ENCODE results near the gene CCDC60. TPM values are rescaled to one million over a fixed set of nuclear protein-coding genes. Genes with fewer than 3 reads are reported as not detected.

CCDC60 gene
- total RNA-seq, 4 donors from 2014 or later: 1.6 TPM; not detected in 3

GRCh38 chr12:119576118-119576810 is 241.7 kb downstream of the CCDC60 start:
- DNase-seq: no peak
- H3K27me3 ChIP-seq: no peaks in the 10 kb centered on the region
- TF ChIP-seq POLR2A (IDR thresholded peaks at IDR 0.05) (no peak), CTCF (IDR thresholded peaks at IDR 0.05) (no peak)
- H3K9me3 ChIP-seq: no peaks in the 10 kb centered on the region
- no peak overlapping the region for H3K27ac ChIP-seq
- no peak overlapping the region for H3K4me3 ChIP-seq
- no peaks in the 10 kb centered on the region for H3K4me1 ChIP-seq
- no peaks in the 10 kb centered on the region for H3K36me3 ChIP-seq

- no peaks in the 10 kb centered on the region for H3K27me3 ChIP-seq
- H3K27ac ChIP-seq: no peak overlapping the region
- TF ChIP-seq POLR2A (IDR thresholded peaks at IDR 0.05): no peak
- no peak for TF ChIP-seq CTCF (IDR thresholded peaks at IDR 0.05)
- H3K4me3 ChIP-seq: no peak overlapping the region
- H3K9me3 ChIP-seq: no peaks in the 10 kb centered on the region
- H3K4me1 ChIP-seq: no peaks in the 10 kb centered on the region
- no peak for DNase-seq
- no peaks in the 10 kb centered on the region for H3K36me3 ChIP-seq
Measured at GRCh38 chr12:119576915-119577314, 242.4 kb downstream of the CCDC60 start.

DNA sequence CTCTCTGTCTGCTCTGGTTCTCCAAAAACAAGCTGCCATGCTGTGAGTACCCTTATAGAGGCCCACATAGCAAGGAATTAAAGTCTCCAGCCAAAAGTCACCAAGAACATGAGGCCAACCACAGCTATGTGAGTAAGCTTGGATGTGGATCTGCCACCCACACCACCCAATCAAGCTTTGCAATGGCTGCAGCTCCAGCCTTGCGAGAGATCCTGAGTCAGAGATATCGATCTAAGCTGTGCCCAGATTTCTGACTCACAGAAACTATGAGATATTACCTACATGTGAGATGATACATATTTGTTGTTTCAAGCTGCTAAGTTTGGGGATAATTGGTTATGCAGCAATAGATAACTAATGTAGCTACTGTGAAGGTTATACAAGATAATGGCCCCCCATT is 243.6 kb downstream of the CCDC60 start:
- no peak for DNase-seq
- no peak for TF ChIP-seq POLR2A (IDR thresholded peaks at IDR 0.05)
- TF ChIP-seq CTCF (IDR thresholded peaks at IDR 0.05): no peak
- Histone ChIP-seq H3K4me1 (no peaks in the 10 kb centered on the region), H3K27ac (no peak overlapping the region), H3K9me3 (no peaks in the 10 kb centered on the region), H3K4me3 (no peak overlapping the region), H3K36me3 (no peaks in the 10 kb centered on the region), H3K27me3 (no peaks in the 10 kb centered on the region)

DNA sequence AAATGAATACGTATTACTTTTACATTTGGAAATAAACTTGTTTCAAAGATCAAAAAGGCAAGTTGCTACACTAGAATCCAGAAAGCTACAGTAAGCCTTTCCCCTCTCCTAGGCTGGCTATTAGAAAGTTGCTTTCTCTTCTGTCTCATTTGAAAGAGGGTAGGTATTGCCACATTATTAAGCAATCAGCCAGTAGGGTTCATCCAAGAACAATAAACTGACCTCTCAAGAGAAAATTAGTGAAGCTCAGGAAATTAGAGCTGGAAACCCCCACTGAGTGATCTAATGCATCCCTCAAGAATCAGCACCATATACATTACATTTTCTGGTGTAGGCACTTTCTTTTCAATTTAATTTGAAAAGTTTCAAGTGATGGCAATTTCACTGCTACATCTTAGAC is 254.6 kb downstream of the CCDC60 start:
- Histone ChIP-seq H3K4me3 (no peak overlapping the region), H3K36me3 (no peaks in the 10 kb centered on the region), H3K27ac (no peak overlapping the region), H3K27me3 (no peaks in the 10 kb centered on the region), H3K9me3 (no peaks in the 10 kb centered on the region), H3K4me1 (no peaks in the 10 kb centered on the region)
- no peak for DNase-seq
- TF ChIP-seq POLR2A (IDR thresholded peaks at IDR 0.05) (no peak), CTCF (IDR thresholded peaks at IDR 0.05) (no peak)

GRCh38 chr12:119589634-119590033 is 255.1 kb downstream of the CCDC60 start:
- Histone ChIP-seq H3K36me3 (no peaks in the 10 kb centered on the region), H3K27ac (no peak overlapping the region), H3K9me3 (no peaks in the 10 kb centered on the region), H3K4me3 (no peak overlapping the region), H3K4me1 (no peaks in the 10 kb centered on the region), H3K27me3 (no peaks in the 10 kb centered on the region)
- DNase-seq: no peak
- no peak for TF ChIP-seq POLR2A (IDR thresholded peaks at IDR 0.05)
- no peak for TF ChIP-seq CTCF (IDR thresholded peaks at IDR 0.05)

Other genes starting within 250 kb of the CCDC60 start
- 10 to 100 TPM in 2 of 4 donors, 1 to 10 TPM in 2; 3.7 to 20.6 (median 8.4) TPM for gene HSPB8, start 155.8 kb upstream of the CCDC60 start, total RNA-seq